K562 (cell line): Measurements from ENCODE around the gene CD3D. TPM values are rescaled to one million over a fixed set of nuclear protein-coding genes. Genes with fewer than 3 reads are reported as not detected.

ENCODE experiments used
- CSDE1 ChIP-seq, 2 experiments: fragments of 450-650 bp; IDR thresholded peaks; 2 replicates each; pipeline ENCODE4 v1.6.1; 2016; ENCODE audit warnings: mild to moderate bottlenecking in 1 of 2
- ELF1 ChIP-seq: fragments of 200-800 bp; sonication (Bioruptor generic); IDR thresholded peaks from 2 replicates; pipeline ENCODE4 v1.6.1; 2016; ENCODE audit warnings: missing genetic modification characterization, missing compliant biosample characterization
- GTF2A2 ChIP-seq: IDR thresholded peaks from 2 replicates; pipeline ENCODE4 v1.6.1; 2016; ENCODE audit warnings: mild to moderate bottlenecking, missing genetic modification characterization, missing compliant biosample characterization
- HDAC1 ChIP-seq, 2 experiments: fragments of 450-650 bp; IDR thresholded peaks; 2 replicates each; pipeline ENCODE4 v1.6.1; 2016 to 2017; ENCODE audit warnings: inconsistent platforms in 1 of 2, mild to moderate bottlenecking in 1 of 2, moderate library complexity in 1 of 2
- HDAC8 ChIP-seq: fragments of 450-650 bp; IDR thresholded peaks from 2 replicates; pipeline ENCODE4 v1.6.1; 2016; ENCODE audit warnings: mild to moderate bottlenecking, missing genetic modification characterization, moderate library complexity, missing compliant biosample characterization
- HLTF ChIP-seq: fragments of 450-650 bp; IDR thresholded peaks from 2 replicates; pipeline ENCODE4 v1.6.1; 2016
- IFI16 ChIP-seq: fragments of 250-450 bp; sonication (Bioruptor Pico); IDR thresholded peaks from 2 replicates; pipeline ENCODE4 v2.1.2; 2022; ENCODE audit warnings: mild to moderate bottlenecking, inconsistent platforms
- KDM4B ChIP-seq, 2 experiments: fragments of 450-650 bp in 1 of 2; sonication (generic) in 1 of 2; IDR thresholded peaks; 2 replicates each; pipeline ENCODE4 v1.6.1; 2016 to 2017; ENCODE audit warnings: borderline replicate concordance in 2 of 2, antibody characterized with exemption in 1 of 2, low read depth in 1 of 2, mild to moderate bottlenecking in 1 of 2
- MCM2 ChIP-seq: fragments of 450-650 bp; IDR thresholded peaks from 2 replicates; pipeline ENCODE4 v1.6.1; 2017; ENCODE audit warnings: low read depth, mild to moderate bottlenecking
- MTA1 ChIP-seq: fragments of 450-650 bp; IDR thresholded peaks from 2 replicates; pipeline ENCODE4 v1.6.1; 2017; ENCODE audit warnings: borderline replicate concordance
- MYNN ChIP-seq, 2 experiments: sonication (generic); formaldehyde crosslinking in 1 of 2; IDR thresholded peaks; 2 replicates each; pipeline versions ENCODE4 v1.5.0 to v1.6.1; 2016 to 2020; ENCODE audit warnings: antibody characterized with exemption in 1 of 2, missing genetic modification reagents in 1 of 2
- NFATC3 ChIP-seq: fragments of 450-650 bp; IDR thresholded peaks from 2 replicates; pipeline ENCODE4 v1.6.1; 2017; ENCODE audit warnings: mild to moderate bottlenecking
- NUFIP1 ChIP-seq: fragments of 450-650 bp; IDR thresholded peaks from 2 replicates; pipeline ENCODE4 v1.6.1; 2018; ENCODE audit not compliant: partially characterized antibody
- PRPF4 ChIP-seq: fragments of 200-400 bp; formaldehyde crosslinking; IDR thresholded peaks from one replicate; pipeline ENCODE4 v1.6.1; 2017; ENCODE audit warnings: low read length, low read depth, mild to moderate bottlenecking; ENCODE audit not compliant: insufficient read depth, poor library complexity, severe bottlenecking
- RBM25 ChIP-seq: fragments of 200-400 bp; formaldehyde crosslinking; IDR thresholded peaks from 2 replicates; pipeline ENCODE4 v1.6.1; 2018; ENCODE audit warnings: low read length, low read depth, moderate library complexity; ENCODE audit not compliant: severe bottlenecking
- RFX5 ChIP-seq: IDR thresholded peaks from 2 replicates; pipeline ENCODE4 v1.6.1; 2011; ENCODE audit warnings: low read depth, mild to moderate bottlenecking, improper control_type of control experiment, low read length
- RNF2 ChIP-seq: sonication (generic); IDR thresholded peaks from 2 replicates; pipeline ENCODE4 v1.6.1; 2016
- SAFB ChIP-seq: fragments of 200-400 bp; formaldehyde crosslinking; IDR thresholded peaks from 2 replicates; pipeline ENCODE4 v1.6.1; 2017; ENCODE audit warnings: low read depth, low read length, borderline replicate concordance
- SPI1 ChIP-seq: IDR thresholded peaks from 2 replicates; pipeline ENCODE4 v1.6.1; 2011; ENCODE audit warnings: low read depth, low read length, control low read depth, borderline replicate concordance
- TSC22D4 ChIP-seq: fragments of 450-650 bp; IDR thresholded peaks from 2 replicates; pipeline ENCODE4 v1.6.1; 2016; ENCODE audit warnings: missing genetic modification characterization, missing biosample characterization, control low read depth
- XRCC5 ChIP-seq: fragments of 200-400 bp; formaldehyde crosslinking; IDR thresholded peaks from 2 replicates; pipeline ENCODE4 v1.6.1; 2017; ENCODE audit warnings: low read depth, mild to moderate bottlenecking, low read length
- ZFX ChIP-seq: sonication (generic); formaldehyde crosslinking; IDR thresholded peaks from 2 replicates; pipeline ENCODE4 v1.8.0; 2022; ENCODE audit warnings: mild to moderate bottlenecking, missing genetic modification reagents, moderate library complexity
- ZKSCAN3 ChIP-seq: fragments of 250-450 bp; sonication (Bioruptor Pico); IDR thresholded peaks from 2 replicates; pipeline ENCODE4 v1.4.0; 2020
- ZNF584 ChIP-seq: fragments of 200-800 bp; sonication (Bioruptor generic); IDR thresholded peaks from 2 replicates; pipeline ENCODE4 v1.6.1; 2016; ENCODE audit warnings: low read depth, mild to moderate bottlenecking, missing genetic modification characterization, missing compliant biosample characterization
- ZNF77 ChIP-seq: fragments of 250-450 bp; sonication (Bioruptor Pico); IDR thresholded peaks from 2 replicates; pipeline ENCODE4 v1.5.0; 2020
- polyA plus RNA-seq, 8 experiments: library from polyadenylated mRNA; depleted of rRNA in 4 of 8; stranded (reverse) in 5 of 8; unstranded in 3 of 8; fragments of >200 nt; fragmentation: Nextera tagmentation in 2 of 8; fragmentation: Illumina TruSeq in 1 of 8; extraction: Ambion mirVana in 2 of 8; extraction: Trizol in 1 of 8; gene quantifications; 2 replicates each; pipeline versions ENCODE4 v1.2.1 to v1.2.3, GENCODE V29; 2011 to 2014; ENCODE audit warnings: inconsistent platforms in 1 of 8, missing spikeins in 1 of 8
- total RNA-seq, 7 experiments: library from RNA; depleted of rRNA in 6 of 7; stranded (reverse); fragments of >200 nt in 6 of 7; fragmentation: Illumina TruSeq in 2 of 7; extraction: Trizol in 2 of 7; gene quantifications; 2 replicates each; pipeline versions ENCODE4 v1.2.1 to v1.2.3, GENCODE V29; 2011 to 2021; ENCODE audit warnings: low replicate concordance in 1 of 7
- TF ChIP-seq, protein P1 (sequence below): sonication (generic); formaldehyde crosslinking; IDR thresholded peaks from 2 replicates; pipeline ENCODE4 v1.9.0; 2022; ENCODE audit warnings: mild to moderate bottlenecking, missing genetic modification reagents
- TF ChIP-seq, protein P2 (sequence below): fragments of 250-450 bp; sonication (Bioruptor Pico); IDR thresholded peaks from 2 replicates; pipeline ENCODE4 v1.4.0; 2020
- TF ChIP-seq, protein P3 (sequence below): fragments of 250-450 bp; sonication (Bioruptor Pico); IDR thresholded peaks from 2 replicates; pipeline ENCODE4 v1.8.0; 2022; ENCODE audit warnings: inconsistent platforms

Gene CD3D
- total and polyA plus RNA-seq, 9 of the 15 experiments (the other 6 are each of a cell fraction or from before 2014, with no cell fraction given) = 36.2 to 238 (median 67.1) TPM

DNA sequence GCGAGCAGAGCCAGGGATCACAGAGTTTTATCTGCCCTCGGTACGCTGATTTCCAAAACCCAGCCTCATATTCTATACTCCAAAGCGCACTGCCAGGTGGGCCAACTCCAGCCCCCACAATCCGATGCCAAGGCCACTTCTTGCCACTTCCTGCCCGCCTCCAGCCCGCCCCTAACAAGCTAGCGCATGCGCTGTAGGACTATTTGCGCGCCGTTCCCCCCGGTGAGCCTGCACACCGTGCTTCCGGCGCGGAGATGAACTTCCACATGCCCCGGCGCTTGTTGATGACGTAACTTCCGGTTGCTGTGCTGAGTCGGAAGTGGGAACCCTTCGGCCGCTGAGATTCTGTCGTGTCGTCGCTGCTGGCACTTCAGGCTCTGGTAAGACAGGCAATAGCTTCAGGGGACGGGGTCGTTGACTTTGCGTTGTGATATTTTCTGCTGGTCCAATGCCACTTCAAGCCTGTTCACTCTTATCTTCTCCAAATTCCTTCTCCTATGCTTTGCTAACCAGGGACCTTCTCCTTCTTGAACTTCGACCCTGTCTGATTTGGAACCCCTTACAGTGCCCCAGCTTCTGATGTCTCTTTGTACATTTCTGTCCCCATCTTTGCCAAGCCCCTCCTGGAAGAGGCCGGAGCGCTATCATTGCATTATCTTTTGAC, 16.9 kb upstream of the CD3D start, which contains the start of gene UBE4A (continued):
- TF ChIP-seq, protein P1, sequence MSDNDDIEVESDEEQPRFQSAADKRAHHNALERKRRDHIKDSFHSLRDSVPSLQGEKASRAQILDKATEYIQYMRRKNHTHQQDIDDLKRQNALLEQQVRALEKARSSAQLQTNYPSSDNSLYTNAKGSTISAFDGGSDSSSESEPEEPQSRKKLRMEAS (CRISPR knock-in tag) = 0 out of 2 replicates have a peak, but pooled peaks have one; percentile 42
- TF ChIP-seq HDAC1 (IDR thresholded peaks at IDR 0.05) (peak in 1 of 2 experiments; percentile 83; a peak in 2 of 4 replicates), XRCC5 (0 out of 2 replicates have a peak, but pooled peaks have one; percentile 9), ZKSCAN3 (no peak), ZFX (CRISPR knock-in tag) (peak; percentile 31; the same call in 1 of the 2 replicates), IFI16 (CRISPR knock-in tag) (no peak), GTF2A2 (tag) (no peak), CSDE1 (IDR thresholded peaks at IDR 0.05) (peak in 1 of 2 experiments; percentile 76; a peak in 2 of 4 replicates), KDM4B (IDR thresholded peaks at IDR 0.05; ENCODE audit: borderline replicate concordance in 2 of 2, low read depth in 1 of 2) (peak in 1 of 2 experiments; percentile 90; a peak in 2 of 4 replicates), MYNN (IDR thresholded peaks at IDR 0.05) (no peak), MYNN (CRISPR knock-in tag; IDR thresholded peaks at IDR 0.05) (no peak), SAFB (no peak), RBM25 (no peak), MCM2 (no peak), ZNF584 (no peak), MTA1 (peak; percentile 99), NFATC3 (no peak), SPI1 (peak; percentile 20; the same call in 1 of the 2 replicates), ELF1 (tag) (peak; percentile 95), RNF2 (no peak), HDAC8 (tag) (0 out of 2 replicates have a peak, but pooled peaks have one; percentile 45), NUFIP1 (no peak), PRPF4 (no peak), RFX5 (no peak), ZNF77 (CRISPR knock-in tag) (no peak), HLTF (no peak), TSC22D4 (tag) (no peak)
- TF ChIP-seq, protein P2, sequence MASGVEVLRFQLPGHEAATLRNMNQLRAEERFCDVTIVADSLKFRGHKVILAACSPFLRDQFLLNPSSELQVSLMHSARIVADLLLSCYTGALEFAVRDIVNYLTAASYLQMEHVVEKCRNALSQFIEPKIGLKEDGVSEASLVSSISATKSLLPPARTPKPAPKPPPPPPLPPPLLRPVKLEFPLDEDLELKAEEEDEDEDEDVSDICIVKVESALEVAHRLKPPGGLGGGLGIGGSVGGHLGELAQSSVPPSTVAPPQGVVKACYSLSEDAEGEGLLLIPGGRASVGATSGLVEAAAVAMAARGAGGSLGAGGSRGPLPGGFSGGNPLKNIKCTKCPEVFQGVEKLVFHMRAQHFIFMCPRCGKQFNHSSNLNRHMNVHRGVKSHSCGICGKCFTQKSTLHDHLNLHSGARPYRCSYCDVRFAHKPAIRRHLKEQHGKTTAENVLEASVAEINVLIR (CRISPR knock-in tag) = peak; percentile 95
- TF ChIP-seq, protein P3, sequence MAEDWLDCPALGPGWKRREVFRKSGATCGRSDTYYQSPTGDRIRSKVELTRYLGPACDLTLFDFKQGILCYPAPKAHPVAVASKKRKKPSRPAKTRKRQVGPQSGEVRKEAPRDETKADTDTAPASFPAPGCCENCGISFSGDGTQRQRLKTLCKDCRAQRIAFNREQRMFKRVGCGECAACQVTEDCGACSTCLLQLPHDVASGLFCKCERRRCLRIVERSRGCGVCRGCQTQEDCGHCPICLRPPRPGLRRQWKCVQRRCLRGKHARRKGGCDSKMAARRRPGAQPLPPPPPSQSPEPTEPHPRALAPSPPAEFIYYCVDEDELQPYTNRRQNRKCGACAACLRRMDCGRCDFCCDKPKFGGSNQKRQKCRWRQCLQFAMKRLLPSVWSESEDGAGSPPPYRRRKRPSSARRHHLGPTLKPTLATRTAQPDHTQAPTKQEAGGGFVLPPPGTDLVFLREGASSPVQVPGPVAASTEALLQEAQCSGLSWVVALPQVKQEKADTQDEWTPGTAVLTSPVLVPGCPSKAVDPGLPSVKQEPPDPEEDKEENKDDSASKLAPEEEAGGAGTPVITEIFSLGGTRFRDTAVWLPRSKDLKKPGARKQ (CRISPR knock-in tag) = no peak
